Adrenal gland (tissue), 12 donors: ENCODE results near the gene NDUFB2. TPM values are rescaled to one million over a fixed set of nuclear protein-coding genes. Genes with fewer than 3 reads are reported as not detected.
"Not testable (repeated sequence)": the region's sequence is repeated elsewhere in the genome, so short reads cannot be mapped to it uniquely, and the experiment has no call there.

ENCODE experiments used
- DNase-seq, 7 donors: peaks; one replicate each; pipeline ENCODE4 v3.0.0-alpha.2; 2019 to 2020
- H3K27ac ChIP-seq, 5 donors: fragments of 200-600 bp; sonication (generic) in 4 of 5; 1 replicate in 3 of 5; 2 replicates in 2 of 5; pipeline versions ENCODE4 v1.5.1 to v1.8.0; 2016 to 2020; ENCODE audit warnings: mild to moderate bottlenecking in 1 of 5
- H3K27me3 ChIP-seq: fragments of 200-600 bp; 2 replicates; pipeline ENCODE4 v1.8.0; 2021
- H3K36me3 ChIP-seq, 2 donors: fragments of 200-600 bp; replicated peaks in 1 of 2; 1 replicate in 1 of 2; 2 replicates in 1 of 2; pipeline versions ENCODE4 v1.5.1 to v1.8.0; 2018 to 2022
- H3K4me1 ChIP-seq, 2 donors: fragments of 200-600 bp; replicated peaks in 1 of 2; 1 replicate in 1 of 2; 2 replicates in 1 of 2; pipeline versions ENCODE4 v1.5.1 to v1.8.0; 2018 to 2021
- H3K4me3 ChIP-seq, 4 donors: fragments of 200-600 bp; sonication (generic) in 3 of 4; one replicate each; pipeline ENCODE4 v1.5.1; 2016 to 2018
- H3K9me3 ChIP-seq, 3 donors: fragments of 200-600 bp; sonication (generic) in 1 of 3; replicated peaks in 1 of 3; 1 replicate in 2 of 3; 2 replicates in 1 of 3; pipeline versions ENCODE4 v1.5.1 to v1.8.0; 2016 to 2021
- POLR2A ChIP-seq, 2 donors: fragments of 450-650 bp; IDR thresholded peaks; one replicate each; pipeline ENCODE4 v1.6.1; 2017; ENCODE audit warnings: antibody characterized with exemption in 2 of 2, mild to moderate bottlenecking in 2 of 2, moderate library complexity in 1 of 2
- WGBS, 4 donors: extraction: QIAGEN DNeasy Blood & Tissue Kit in 2 of 4; methylation state at CpG; one replicate each; pipeline versions ENCODE4 v1.1.5 to v1.1.7; 2013 to 2017; 5-methylcytosine and 5-hydroxymethylcytosine counted together
- intact Hi-C, 2 donors: fragments of 100-400 bp; cut with DNase I; formaldehyde crosslinking; loops; one replicate each; pipeline versions ENCODE4 v1.14.1 to v1.15.0; 2022 to 2023
- polyA plus RNA-seq, 3 donors: library from polyadenylated mRNA; stranded (reverse); fragments of 200-250 nt in 2 of 3; fragments of 350-450 nt in 1 of 3; fragmentation: Illumina TruSeq in 1 of 3; extraction: RNeasy Lipid Tissue Mini Kit (QIAGEN cat#74804) in 1 of 3; gene quantifications; one replicate each; pipeline ENCODE4 v1.2.3, GENCODE V29; 2013 to 2014
- total RNA-seq, 9 donors: library from RNA; depleted of rRNA in 4 of 9; stranded (reverse); fragments of >200 nt in 4 of 9; fragments of 120-200 nt in 1 of 9; fragmentation: NEBNext Ultra II Directional in 1 of 9; extraction: Animal tissue kit (Norgen Biotek cat#: 25700) in 1 of 9; gene quantifications; one replicate each; pipeline versions ENCODE4 v1.1.0 to v1.2.4, GENCODE V29; 2013 to 2023
- TF ChIP-seq, protein P1 (sequence below), 6 experiments: fragments of 450-650 bp in 4 of 6; fragments of 200-600 bp in 2 of 6; sonication (generic) in 1 of 6; IDR thresholded peaks; 1 replicate in 5 of 6; 2 replicates in 1 of 6; pipeline versions ENCODE4 v1.5.1 to v1.8.0; 2016 to 2021; ENCODE audit warnings: antibody characterized with exemption in 6 of 6, mild to moderate bottlenecking in 2 of 6, moderate library complexity in 1 of 6
- donor health status: healthy with polysubstance abuse.
- donor health status: Bipolar disorder and iron deficiency.
- donor health status: DM: yes; HTN: yes; CAD: no.
- donor health status: DM: no; HTN: no; CAD: no.
- donor health status: DM: no; HTN: no; CAD: no.
- donor health status: DM: yes; HTN: yes; CAD: no.

NDUFB2 gene
- total and polyA plus RNA-seq, 12 donors = 172 to 465 (median 212) TPM

GRCh38 chr7:140657891-140658290 lies 38.6 kb upstream of the NDUFB2 start:
- Histone ChIP-seq H3K27me3 (no peaks in the 10 kb centered on the region), H3K4me3 (no peak overlapping the region), H3K4me1 (peaks cover 0 to 9% of the 10 kb centered on the region in 2 donors), H3K27ac (no peak overlapping the region), H3K36me3 (no peaks in the 10 kb centered on the region), H3K9me3 (no peaks in the 10 kb centered on the region)
- TF ChIP-seq, protein P1, sequence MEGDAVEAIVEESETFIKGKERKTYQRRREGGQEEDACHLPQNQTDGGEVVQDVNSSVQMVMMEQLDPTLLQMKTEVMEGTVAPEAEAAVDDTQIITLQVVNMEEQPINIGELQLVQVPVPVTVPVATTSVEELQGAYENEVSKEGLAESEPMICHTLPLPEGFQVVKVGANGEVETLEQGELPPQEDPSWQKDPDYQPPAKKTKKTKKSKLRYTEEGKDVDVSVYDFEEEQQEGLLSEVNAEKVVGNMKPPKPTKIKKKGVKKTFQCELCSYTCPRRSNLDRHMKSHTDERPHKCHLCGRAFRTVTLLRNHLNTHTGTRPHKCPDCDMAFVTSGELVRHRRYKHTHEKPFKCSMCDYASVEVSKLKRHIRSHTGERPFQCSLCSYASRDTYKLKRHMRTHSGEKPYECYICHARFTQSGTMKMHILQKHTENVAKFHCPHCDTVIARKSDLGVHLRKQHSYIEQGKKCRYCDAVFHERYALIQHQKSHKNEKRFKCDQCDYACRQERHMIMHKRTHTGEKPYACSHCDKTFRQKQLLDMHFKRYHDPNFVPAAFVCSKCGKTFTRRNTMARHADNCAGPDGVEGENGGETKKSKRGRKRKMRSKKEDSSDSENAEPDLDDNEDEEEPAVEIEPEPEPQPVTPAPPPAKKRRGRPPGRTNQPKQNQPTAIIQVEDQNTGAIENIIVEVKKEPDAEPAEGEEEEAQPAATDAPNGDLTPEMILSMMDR (IDR thresholded peaks at IDR 0.05) = no peak
- TF ChIP-seq POLR2A (IDR thresholded peaks at IDR 0.05) = no peak
- DNase-seq = peak in 1 of 7 donors; percentile 2
- intact Hi-C loops = no loop called here
- WGBS, 4 donors = 83 to 92% (median 90%) methylated on average over 9 of the region's 9 CpGs

DNA sequence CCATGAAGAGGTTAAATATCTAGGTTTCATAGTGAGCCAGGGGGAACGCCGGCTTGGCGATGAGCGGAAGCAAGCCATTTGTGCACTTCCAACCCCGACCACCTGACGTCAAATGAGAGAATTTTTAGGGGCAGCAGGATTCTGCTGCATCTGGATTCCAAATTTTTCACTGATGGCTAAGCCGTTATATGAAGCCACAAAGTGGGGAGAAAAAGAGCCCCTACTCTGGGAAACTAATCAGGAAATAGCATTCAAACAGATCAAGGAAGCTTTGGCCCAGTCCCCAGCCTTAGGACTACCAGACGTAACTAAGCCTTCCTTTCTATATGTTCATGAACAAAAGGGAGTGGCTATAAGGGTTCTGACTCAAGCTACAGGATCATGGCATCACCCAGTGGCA lies 36.7 kb upstream of the NDUFB2 start:
- H3K36me3 ChIP-seq = no peaks in the 10 kb centered on the region
- no peak overlapping the region for H3K27ac ChIP-seq
- H3K4me3 ChIP-seq = no peak overlapping the region
- TF ChIP-seq POLR2A (IDR thresholded peaks at IDR 0.05) = no peak
- TF ChIP-seq, protein P1 (IDR thresholded peaks at IDR 0.05) = no peak
- H3K4me1 ChIP-seq = peaks cover 0 to 9% of the 10 kb centered on the region in 2 donors
- intact Hi-C loops = no loop called here
- H3K27me3 ChIP-seq = no peaks in the 10 kb centered on the region
- WGBS, 4 donors = 41 to 71% (median 63%) methylated on average over 8 of the region's 8 CpGs
- DNase-seq = no peak
- no peaks in the 10 kb centered on the region for H3K9me3 ChIP-seq

- no peaks in the 10 kb centered on the region for H3K27me3 ChIP-seq
- 58 to 64% (median 61%) methylated on average over 2 of the region's 2 CpGs for WGBS, 4 donors
- H3K4me1 ChIP-seq = peaks cover 0 to 9% of the 10 kb centered on the region in 2 donors
- H3K9me3 ChIP-seq = no peaks in the 10 kb centered on the region
- DNase-seq = no peak
- no peaks in the 10 kb centered on the region for H3K36me3 ChIP-seq
- no peak overlapping the region for H3K27ac ChIP-seq
- intact Hi-C loops = no loop called here
- H3K4me3 ChIP-seq = no peak overlapping the region
- no peak for TF ChIP-seq POLR2A (IDR thresholded peaks at IDR 0.05)
- TF ChIP-seq, protein P1 (IDR thresholded peaks at IDR 0.05) = no peak
These were observed 35.4 kb upstream of the NDUFB2 start for GRCh38 chr7:140661124-140661523.

- H3K27me3 ChIP-seq, intact Hi-C loops, H3K27ac ChIP-seq, H3K4me1 ChIP-seq, H3K9me3 ChIP-seq, DNase-seq, H3K4me3 ChIP-seq, H3K36me3 ChIP-seq: not testable (repeated sequence)
- WGBS, 4 donors = 50 to 93% (median 86%) methylated on average over 1 to 2 of the region's 2 CpGs
These were observed 33.6 kb upstream of the NDUFB2 start for GRCh38 chr7:140662938-140663337.

GRCh38 chr7:140667476-140667875 lies 29.0 kb upstream of the NDUFB2 start:
- TF ChIP-seq, protein P1 (IDR thresholded peaks at IDR 0.05) = no peak
- no peak for TF ChIP-seq POLR2A (IDR thresholded peaks at IDR 0.05)
- DNase-seq = no peak
- no peaks in the 10 kb centered on the region for H3K27me3 ChIP-seq
- intact Hi-C loops = no loop called here
- no peaks in the 10 kb centered on the region for H3K9me3 ChIP-seq
- no peak overlapping the region for H3K27ac ChIP-seq
- H3K4me3 ChIP-seq = no peak overlapping the region
- WGBS, 4 donors = 63 to 80% (median 72%) methylated on average over 1 of the region's 1 CpG
- no peaks in the 10 kb centered on the region for H3K36me3 ChIP-seq
- no peaks in the 10 kb centered on the region for H3K4me1 ChIP-seq
